ENCODE measurements around the gene TTYH3.
"Not testable (repeated sequence)": the region's sequence is repeated elsewhere in the genome, so short reads cannot be mapped to it uniquely, and the experiment has no call there.

The TTYH3 gene

GRCh38 chr7:2586326-2587020, 45.3 kb upstream of the TTYH3 start:
- Histone ChIP-seq H3K4me2 (ENCODE audit: low read length) (no peak overlapping the region), H3K27me3 (ENCODE audit: control insufficient read depth, insufficient read depth, low read length) (no peaks in the 10 kb centered on the region), H3K27ac (no peak overlapping the region), H3K9ac (no peak overlapping the region), H2AFZ (no peak overlapping the region), H3K9me3 (ENCODE audit: control insufficient read depth, low read length) (no peaks in the 10 kb centered on the region), H3K4me3 (ENCODE audit: low read depth, low read length) (no peak overlapping the region), H3K79me2 (peaks cover 4% of the 10 kb centered on the region), H3K4me1 (no peaks in the 10 kb centered on the region), H3K36me3 (ENCODE audit: control insufficient read depth, insufficient read depth, low read length) (no peaks in the 10 kb centered on the region)
- TF ChIP-seq CTCF (IDR thresholded peaks at IDR 0.05), result no peak

GRCh38 chr7:2587134-2587533, 44.7 kb upstream of the TTYH3 start:
- Histone ChIP-seq H3K36me3 (ENCODE audit: control insufficient read depth, insufficient read depth, low read length) (no peaks in the 10 kb centered on the region), H3K27me3 (ENCODE audit: control insufficient read depth, insufficient read depth, low read length) (no peaks in the 10 kb centered on the region), H2AFZ (no peak overlapping the region), H3K27ac (no peak overlapping the region), H3K79me2 (peaks cover 4% of the 10 kb centered on the region), H3K4me3 (ENCODE audit: low read depth, low read length) (no peak overlapping the region), H3K9me3 (ENCODE audit: control insufficient read depth, low read length) (no peaks in the 10 kb centered on the region), H3K9ac (no peak overlapping the region), H3K4me2 (ENCODE audit: low read length) (no peak overlapping the region), H3K4me1 (no peaks in the 10 kb centered on the region)
- TF ChIP-seq CTCF (IDR thresholded peaks at IDR 0.05), result no peak

GRCh38 chr7:2587778-2588177, 44.0 kb upstream of the TTYH3 start:
- no peak overlapping the region for H3K27ac ChIP-seq
- H3K9me3 ChIP-seq (ENCODE audit: control insufficient read depth, low read length), result no peaks in the 10 kb centered on the region
- no peaks in the 10 kb centered on the region for H3K4me1 ChIP-seq
- H3K4me3 ChIP-seq (ENCODE audit: low read depth, low read length), result no peak overlapping the region
- no peak overlapping the region for H2AFZ ChIP-seq
- no peaks in the 10 kb centered on the region for H3K36me3 ChIP-seq (ENCODE audit: control insufficient read depth, insufficient read depth, low read length)
- no peak for TF ChIP-seq CTCF (IDR thresholded peaks at IDR 0.05)
- H3K4me2 ChIP-seq (ENCODE audit: low read length), result no peak overlapping the region
- peaks cover 4% of the 10 kb centered on the region for H3K79me2 ChIP-seq
- no peaks in the 10 kb centered on the region for H3K27me3 ChIP-seq (ENCODE audit: control insufficient read depth, insufficient read depth, low read length)
- H3K9ac ChIP-seq, result no peak overlapping the region

GRCh38 chr7:2589341-2589740, 42.4 kb upstream of the TTYH3 start:
- no peaks in the 10 kb centered on the region for H3K36me3 ChIP-seq (ENCODE audit: control insufficient read depth, insufficient read depth, low read length)
- TF ChIP-seq CTCF (IDR thresholded peaks at IDR 0.05), result no peak

GRCh38 chr7:2589941-2590340, 41.8 kb upstream of the TTYH3 start:
- not testable (repeated sequence) for H3K4me3 ChIP-seq (ENCODE audit: low read depth, low read length); H3K4me2 ChIP-seq (ENCODE audit: low read length); H3K36me3 ChIP-seq (ENCODE audit: control insufficient read depth, insufficient read depth, low read length); H3K27me3 ChIP-seq (ENCODE audit: control insufficient read depth, insufficient read depth, low read length); H3K27ac ChIP-seq; H2AFZ ChIP-seq; H3K4me1 ChIP-seq; H3K9ac ChIP-seq; H3K9me3 ChIP-seq (ENCODE audit: control insufficient read depth, low read length); H3K79me2 ChIP-seq

More at GRCh38 chr7:2589341-2589740, 42.4 kb upstream of the TTYH3 start:
- no peaks in the 10 kb centered on the region for H3K27me3 ChIP-seq (ENCODE audit: control insufficient read depth, insufficient read depth, low read length)
- no peaks in the 10 kb centered on the region for H3K4me1 ChIP-seq
- H3K4me3 ChIP-seq (ENCODE audit: low read depth, low read length), result no peak overlapping the region
- no peak overlapping the region for H3K9ac ChIP-seq
- no peak overlapping the region for H2AFZ ChIP-seq
- H3K79me2 ChIP-seq, result peaks cover 4% of the 10 kb centered on the region
- H3K27ac ChIP-seq, result no peak overlapping the region
- no peaks in the 10 kb centered on the region for H3K9me3 ChIP-seq (ENCODE audit: control insufficient read depth, low read length)
- H3K4me2 ChIP-seq (ENCODE audit: low read length), result no peak overlapping the region
